ENCODE data around the gene SERPINA10.

DNA sequence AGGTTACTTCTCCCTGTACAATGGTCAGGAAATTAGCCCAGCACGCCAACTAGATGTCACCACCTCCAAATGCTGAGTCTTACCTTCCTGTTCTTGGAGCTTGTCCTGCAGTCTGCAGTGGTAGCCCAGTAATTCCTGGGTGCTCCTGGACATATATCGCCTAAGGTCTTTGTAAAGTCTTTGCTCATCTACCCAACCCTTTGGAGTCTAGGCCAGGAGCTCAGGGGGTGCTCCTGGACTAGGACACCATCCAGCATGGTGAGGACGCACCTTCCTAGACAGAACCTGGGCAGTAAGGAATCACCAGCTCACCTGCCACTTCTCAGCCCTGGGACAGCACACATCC lies 569 bp downstream of the SERPINA10 start:
- TF ChIP-seq, protein P1, sequence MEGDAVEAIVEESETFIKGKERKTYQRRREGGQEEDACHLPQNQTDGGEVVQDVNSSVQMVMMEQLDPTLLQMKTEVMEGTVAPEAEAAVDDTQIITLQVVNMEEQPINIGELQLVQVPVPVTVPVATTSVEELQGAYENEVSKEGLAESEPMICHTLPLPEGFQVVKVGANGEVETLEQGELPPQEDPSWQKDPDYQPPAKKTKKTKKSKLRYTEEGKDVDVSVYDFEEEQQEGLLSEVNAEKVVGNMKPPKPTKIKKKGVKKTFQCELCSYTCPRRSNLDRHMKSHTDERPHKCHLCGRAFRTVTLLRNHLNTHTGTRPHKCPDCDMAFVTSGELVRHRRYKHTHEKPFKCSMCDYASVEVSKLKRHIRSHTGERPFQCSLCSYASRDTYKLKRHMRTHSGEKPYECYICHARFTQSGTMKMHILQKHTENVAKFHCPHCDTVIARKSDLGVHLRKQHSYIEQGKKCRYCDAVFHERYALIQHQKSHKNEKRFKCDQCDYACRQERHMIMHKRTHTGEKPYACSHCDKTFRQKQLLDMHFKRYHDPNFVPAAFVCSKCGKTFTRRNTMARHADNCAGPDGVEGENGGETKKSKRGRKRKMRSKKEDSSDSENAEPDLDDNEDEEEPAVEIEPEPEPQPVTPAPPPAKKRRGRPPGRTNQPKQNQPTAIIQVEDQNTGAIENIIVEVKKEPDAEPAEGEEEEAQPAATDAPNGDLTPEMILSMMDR (IDR thresholded peaks at IDR 0.05; ENCODE audit: borderline replicate concordance, extremely low read depth, low read length, poor library complexity, severe bottlenecking), result no peak
- no peak for TF ChIP-seq EZH2 (IDR thresholded peaks at IDR 0.05; ENCODE audit: borderline replicate concordance, low read depth, low read length, severe bottlenecking)

Data from DND-41 (cell line).